C4-2B (cell line): ENCODE results near the gene ANKRD50.

Source experiments
- H3K27ac ChIP-seq: fragments of 450-650 bp; 2 replicates; pipeline ENCODE4 v1.5.1; 2017
- CTCF ChIP-seq: fragments of 450-650 bp; conservative IDR thresholded peaks from 2 replicates; pipeline ENCODE4 v1.5.1; 2017; ENCODE audit warnings: mild to moderate bottlenecking
- ZFX ChIP-seq: fragments of 450-650 bp; IDR thresholded peaks from 2 replicates; pipeline ENCODE4 v1.6.1; 2017

ANKRD50 gene

GRCh38 chr4:124635331-124635730, 77.2 kb downstream of the ANKRD50 start:
- H3K27ac ChIP-seq = no peak overlapping the region
- TF ChIP-seq ZFX (no peak), CTCF (no peak)

- TF ChIP-seq CTCF (no peak), ZFX (no peak)
- H3K27ac ChIP-seq = no peak overlapping the region
Measured at GRCh38 chr4:124633285-124633941, 79.1 kb downstream of the ANKRD50 start.

GRCh38 chr4:124632439-124632838, 80.1 kb downstream of the ANKRD50 start:
- TF ChIP-seq ZFX (no peak), CTCF (no peak)
- H3K27ac ChIP-seq = no peak overlapping the region

- TF ChIP-seq CTCF (no peak), ZFX (no peak)
- H3K27ac ChIP-seq = no peak overlapping the region
Measured at GRCh38 chr4:124631760-124632159, 80.8 kb downstream of the ANKRD50 start.

GRCh38 chr4:124629681-124630080, 82.9 kb downstream of the ANKRD50 start:
- H3K27ac ChIP-seq = no peak overlapping the region
- no peak for TF ChIP-seq CTCF
- TF ChIP-seq ZFX = no peak
